GM12878 (cell line): ENCODE data around the gene THAP10.
"Not testable (repeated sequence)": the region's sequence is repeated elsewhere in the genome, so short reads cannot be mapped to it uniquely, and the experiment has no call there.

Source experiments
- BHLHE40 ChIP-seq, 2 experiments: fragments of 450-650 bp in 1 of 2; IDR thresholded peaks; 2 replicates each; pipeline ENCODE4 v1.6.1; 2011 to 2017; ENCODE audit warnings: low read depth in 2 of 2, borderline replicate concordance in 1 of 2, improper control_type of control experiment in 1 of 2, low read length in 1 of 2, mild to moderate bottlenecking in 1 of 2
- GATAD2B ChIP-seq: fragments of 450-650 bp; conservative IDR thresholded peaks from 2 replicates; pipeline ENCODE4 v1.6.1; 2017; ENCODE audit warnings: low read depth, mild to moderate bottlenecking, moderate library complexity
- TAF1 ChIP-seq: IDR thresholded peaks from 2 replicates; pipeline ENCODE4 v1.6.1; 2011; ENCODE audit warnings: mild to moderate bottlenecking, low read depth, low read length, borderline replicate concordance
- TF ChIP-seq, protein P1 (sequence below), 3 experiments: IDR thresholded peaks in 2 of 3; conservative IDR thresholded peaks in 1 of 3; 2 replicates each; pipeline ENCODE4 v1.5.1; 2011; ENCODE audit warnings: low read depth in 3 of 3, low read length in 3 of 3, mild to moderate bottlenecking in 3 of 3, control low read depth in 2 of 3, moderate library complexity in 2 of 3, inconsistent platforms in 1 of 3, mixed read lengths in 1 of 3; ENCODE audit not compliant: control insufficient read depth in 2 of 3, insufficient read depth in 1 of 3; ENCODE audit errors: extremely low read depth in 1 of 3

DNA sequence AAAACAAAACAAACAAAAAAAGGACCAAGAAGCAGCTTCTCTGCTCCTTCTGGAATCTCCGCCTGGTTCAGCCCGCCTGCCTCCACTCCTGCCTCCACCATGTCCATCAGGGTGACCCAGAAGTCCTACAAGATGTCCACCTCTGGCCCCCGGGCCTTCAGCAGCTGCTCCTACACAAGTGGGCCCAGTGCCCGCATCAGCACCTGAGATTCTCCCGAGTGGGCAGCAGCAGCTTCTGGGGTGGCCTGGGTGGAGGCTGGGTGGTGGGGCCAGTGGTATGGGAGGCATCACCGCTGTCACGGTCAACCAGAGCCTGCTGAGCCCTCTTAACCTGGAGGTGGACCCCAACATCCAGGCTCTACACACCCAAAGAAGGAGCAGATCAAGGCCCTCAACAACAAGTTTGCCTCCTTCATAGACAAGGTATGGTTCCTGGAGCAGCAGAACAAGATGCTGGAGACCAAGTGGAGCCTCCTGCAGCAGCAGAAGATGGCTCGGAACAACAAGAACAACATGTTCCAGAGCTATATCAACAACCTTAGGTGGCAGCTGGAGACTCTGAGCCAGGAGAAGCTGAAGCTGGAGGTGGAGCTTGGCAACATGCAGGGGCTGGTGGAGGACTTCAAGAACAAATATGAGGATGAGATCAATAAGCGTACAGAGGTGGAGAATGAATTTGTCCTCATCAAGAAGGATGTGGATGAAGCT is 33.5 kb downstream of the THAP10 start:
- not testable (repeated sequence) for TF ChIP-seq TAF1; GATAD2B; BHLHE40 (IDR thresholded peaks at IDR 0.05; ENCODE audit: borderline replicate concordance in 1 of 2, low read depth in 2 of 2, low read length in 1 of 2)
- TF ChIP-seq, protein P1, sequence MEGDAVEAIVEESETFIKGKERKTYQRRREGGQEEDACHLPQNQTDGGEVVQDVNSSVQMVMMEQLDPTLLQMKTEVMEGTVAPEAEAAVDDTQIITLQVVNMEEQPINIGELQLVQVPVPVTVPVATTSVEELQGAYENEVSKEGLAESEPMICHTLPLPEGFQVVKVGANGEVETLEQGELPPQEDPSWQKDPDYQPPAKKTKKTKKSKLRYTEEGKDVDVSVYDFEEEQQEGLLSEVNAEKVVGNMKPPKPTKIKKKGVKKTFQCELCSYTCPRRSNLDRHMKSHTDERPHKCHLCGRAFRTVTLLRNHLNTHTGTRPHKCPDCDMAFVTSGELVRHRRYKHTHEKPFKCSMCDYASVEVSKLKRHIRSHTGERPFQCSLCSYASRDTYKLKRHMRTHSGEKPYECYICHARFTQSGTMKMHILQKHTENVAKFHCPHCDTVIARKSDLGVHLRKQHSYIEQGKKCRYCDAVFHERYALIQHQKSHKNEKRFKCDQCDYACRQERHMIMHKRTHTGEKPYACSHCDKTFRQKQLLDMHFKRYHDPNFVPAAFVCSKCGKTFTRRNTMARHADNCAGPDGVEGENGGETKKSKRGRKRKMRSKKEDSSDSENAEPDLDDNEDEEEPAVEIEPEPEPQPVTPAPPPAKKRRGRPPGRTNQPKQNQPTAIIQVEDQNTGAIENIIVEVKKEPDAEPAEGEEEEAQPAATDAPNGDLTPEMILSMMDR (IDR thresholded peaks at IDR 0.05 in 2 of 3, conservative IDR thresholded peaks at IDR 0.05 in 1 of 3; ENCODE audit: control insufficient read depth in 2 of 3, extremely low read depth in 1 of 3, insufficient read depth in 1 of 3, low read depth in 3 of 3, low read length in 3 of 3): not testable (repeated sequence)
